Measurements from ENCODE around the gene MBNL2.

Gene MBNL2

GRCh38 chr13:97231829-97232196, 9.7 kb downstream of the MBNL2 start:
- TF ChIP-seq, protein P1, sequence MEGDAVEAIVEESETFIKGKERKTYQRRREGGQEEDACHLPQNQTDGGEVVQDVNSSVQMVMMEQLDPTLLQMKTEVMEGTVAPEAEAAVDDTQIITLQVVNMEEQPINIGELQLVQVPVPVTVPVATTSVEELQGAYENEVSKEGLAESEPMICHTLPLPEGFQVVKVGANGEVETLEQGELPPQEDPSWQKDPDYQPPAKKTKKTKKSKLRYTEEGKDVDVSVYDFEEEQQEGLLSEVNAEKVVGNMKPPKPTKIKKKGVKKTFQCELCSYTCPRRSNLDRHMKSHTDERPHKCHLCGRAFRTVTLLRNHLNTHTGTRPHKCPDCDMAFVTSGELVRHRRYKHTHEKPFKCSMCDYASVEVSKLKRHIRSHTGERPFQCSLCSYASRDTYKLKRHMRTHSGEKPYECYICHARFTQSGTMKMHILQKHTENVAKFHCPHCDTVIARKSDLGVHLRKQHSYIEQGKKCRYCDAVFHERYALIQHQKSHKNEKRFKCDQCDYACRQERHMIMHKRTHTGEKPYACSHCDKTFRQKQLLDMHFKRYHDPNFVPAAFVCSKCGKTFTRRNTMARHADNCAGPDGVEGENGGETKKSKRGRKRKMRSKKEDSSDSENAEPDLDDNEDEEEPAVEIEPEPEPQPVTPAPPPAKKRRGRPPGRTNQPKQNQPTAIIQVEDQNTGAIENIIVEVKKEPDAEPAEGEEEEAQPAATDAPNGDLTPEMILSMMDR (IDR thresholded peaks at IDR 0.05; ENCODE audit: low read depth, low read length) = no peak
- H3K4me3 ChIP-seq (ENCODE audit: low read depth, low read length) = no peak overlapping the region

- no peak overlapping the region for H3K4me3 ChIP-seq (ENCODE audit: low read depth, low read length)
- TF ChIP-seq, protein P1 (IDR thresholded peaks at IDR 0.05; ENCODE audit: low read depth, low read length) = no peak
These were observed 11.4 kb downstream of the MBNL2 start for GRCh38 chr13:97233499-97233898.

DNA sequence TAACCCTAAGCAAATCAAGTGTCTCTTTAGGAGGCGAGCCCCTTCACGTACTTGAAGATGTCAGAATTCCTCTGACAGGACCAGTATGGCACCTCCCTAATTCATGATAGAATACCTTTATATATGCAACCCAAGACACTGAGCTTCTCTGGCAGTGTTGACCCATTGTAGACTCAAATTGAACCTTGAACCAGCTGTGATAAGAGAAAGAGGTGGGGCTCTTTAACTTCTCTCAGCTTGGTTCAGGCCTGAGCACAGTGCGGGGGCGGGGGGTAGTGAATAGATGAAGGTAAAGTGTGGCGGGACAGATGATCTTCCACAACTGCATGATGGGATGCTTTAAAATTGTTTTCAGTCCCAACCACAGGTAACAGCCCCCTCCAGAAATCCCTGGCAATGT, 12.1 kb downstream of the MBNL2 start:
- no peak overlapping the region for H3K4me3 ChIP-seq (ENCODE audit: low read depth, low read length)
- TF ChIP-seq, protein P1 (IDR thresholded peaks at IDR 0.05; ENCODE audit: low read depth, low read length) = no peak

GRCh38 chr13:97234742-97235141, 12.6 kb downstream of the MBNL2 start:
- TF ChIP-seq, protein P1 (IDR thresholded peaks at IDR 0.05; ENCODE audit: low read depth, low read length) = no peak
- H3K4me3 ChIP-seq (ENCODE audit: low read depth, low read length) = no peak overlapping the region

- H3K4me3 ChIP-seq (ENCODE audit: low read depth, low read length) = peak overlapping the region; percentile 29
- TF ChIP-seq, protein P1 (IDR thresholded peaks at IDR 0.05; ENCODE audit: low read depth, low read length) = no peak
These were observed 13.6 kb downstream of the MBNL2 start for GRCh38 chr13:97235549-97236231.

- TF ChIP-seq, protein P1 (IDR thresholded peaks at IDR 0.05; ENCODE audit: low read depth, low read length) = no peak
- no peak overlapping the region for H3K4me3 ChIP-seq (ENCODE audit: low read depth, low read length)
These were observed 15.3 kb downstream of the MBNL2 start for GRCh38 chr13:97237388-97237787.

GRCh38 chr13:97238432-97238831, 16.3 kb downstream of the MBNL2 start:
- TF ChIP-seq, protein P1 (IDR thresholded peaks at IDR 0.05; ENCODE audit: low read depth, low read length) = no peak
- no peak overlapping the region for H3K4me3 ChIP-seq (ENCODE audit: low read depth, low read length)
